SK-N-SH (cell line): Measurements from ENCODE around the gene SLC25A30. TPM values are rescaled to one million over a fixed set of nuclear protein-coding genes. Genes with fewer than 3 reads are reported as not detected.

Source experiments
- CTCF ChIA-PET: fragments of 300-600, 350-600 bp; formaldehyde crosslinking; extraction: SDS; loops from one replicate; lab custom pipeline; 2021; lab: Yijun Ruan, JAX
- POLR2A ChIA-PET: fragments of 350-600 bp; sonication (Branson Sonifier 250); formaldehyde crosslinking; extraction: SDS; loops from one replicate; lab custom pipeline; 2020; ENCODE audit warnings: antibody characterized with exemption, inconsistent platforms; lab: Yijun Ruan, JAX
- DNase-seq: peaks from one replicate; pipeline ENCODE4 v3.0.0; 2012
- H2AFZ ChIP-seq: fragments of 200-600 bp; sonication (generic); 2 replicates; pipeline ENCODE4 v1.8.1; 2016; ENCODE audit warnings: antibody characterized with exemption, mild to moderate bottlenecking, low read depth
- H3F3A ChIP-seq: fragments of 200-600 bp; sonication (generic); replicated peaks from 2 replicates; pipeline ENCODE3; 2016; ENCODE audit warnings: antibody characterized with exemption, mild to moderate bottlenecking; ENCODE audit not compliant: insufficient read depth
- H3K27ac ChIP-seq, 2 experiments: fragments of 200-500 bp in 1 of 2; fragments of 200-600 bp in 1 of 2; sonication (Bioruptor generic) in 1 of 2; sonication (generic), shearing (Covaris generic) in 1 of 2; 2 replicates each; pipeline versions ENCODE4 v1.5.1 to v1.6.1; 2014 to 2016; ENCODE audit warnings: low read depth in 2 of 2, inconsistent platforms in 1 of 2, low read length in 1 of 2, mild to moderate bottlenecking in 1 of 2, mixed read lengths in 1 of 2
- H3K27me3 ChIP-seq: fragments of 200-600 bp; sonication (generic), shearing (Covaris generic); 2 replicates; pipeline ENCODE4 v1.6.1; 2016; ENCODE audit warnings: mixed run types; ENCODE audit not compliant: insufficient read depth
- H3K36me3 ChIP-seq, 2 experiments: fragments of 200-500 bp in 1 of 2; fragments of 200-600 bp in 1 of 2; sonication (Bioruptor generic) in 1 of 2; sonication (generic) in 1 of 2; replicated peaks in 1 of 2; 2 replicates each; pipeline versions ENCODE3 to v1.5.1; 2014 to 2016; ENCODE audit warnings: low read length in 1 of 2, mild to moderate bottlenecking in 1 of 2; ENCODE audit not compliant: insufficient read depth in 2 of 2, control insufficient read depth in 1 of 2
- H3K4me1 ChIP-seq, 2 experiments: fragments of 200-500 bp in 1 of 2; fragments of 200-600 bp in 1 of 2; sonication (Bioruptor generic) in 1 of 2; sonication (generic), shearing (Covaris generic) in 1 of 2; 2 replicates each; pipeline versions ENCODE4 v1.5.1 to v1.6.1; 2014 to 2016; ENCODE audit warnings: low read depth in 1 of 2, low read length in 1 of 2, mixed run types in 1 of 2; ENCODE audit not compliant: insufficient read depth in 2 of 2, control insufficient read depth in 1 of 2
- H3K4me2 ChIP-seq: fragments of 200-600 bp; sonication (generic), shearing (Covaris generic); 2 replicates; pipeline ENCODE4 v1.6.1; 2017; ENCODE audit warnings: mixed run types
- H3K4me3 ChIP-seq, 2 experiments: fragments of 200-500 bp in 1 of 2; fragments of 200-600 bp in 1 of 2; sonication (Bioruptor generic) in 1 of 2; sonication (generic), shearing (Covaris generic) in 1 of 2; 2 replicates each; pipeline versions ENCODE4 v1.5.1 to v1.8.1; 2014 to 2016; ENCODE audit warnings: low read depth in 2 of 2, inconsistent platforms in 1 of 2, low read length in 1 of 2, mild to moderate bottlenecking in 1 of 2, mixed read lengths in 1 of 2, moderate library complexity in 1 of 2
- H3K79me2 ChIP-seq: fragments of 200-600 bp; sonication (generic); 2 replicates; pipeline ENCODE4 v1.8.1; 2017; ENCODE audit warnings: mild to moderate bottlenecking; ENCODE audit not compliant: insufficient read depth
- H3K9ac ChIP-seq: fragments of 200-600 bp; sonication (generic); 2 replicates; pipeline ENCODE4 v1.6.1; 2017; ENCODE audit warnings: mixed run types
- H3K9me2 ChIP-seq: fragments of 200-600 bp; sonication (generic); 2 replicates; pipeline ENCODE4 v1.6.1; 2017; ENCODE audit warnings: mixed run types
- H3K9me3 ChIP-seq: fragments of 200-600 bp; sonication (generic); 2 replicates; pipeline ENCODE4 v1.6.1; 2017; ENCODE audit warnings: mixed run types, mild to moderate bottlenecking, moderate library complexity
- H4K20me1 ChIP-seq: fragments of 200-600 bp; sonication (generic); 2 replicates; pipeline ENCODE4 v1.6.1; 2017; ENCODE audit warnings: mild to moderate bottlenecking, mixed run types; ENCODE audit not compliant: insufficient read depth
- CHD2 ChIP-seq: fragments of 150-350 bp; IDR thresholded peaks from 2 replicates; pipeline ENCODE4 v1.6.1; 2018; ENCODE audit warnings: low read length; ENCODE audit not compliant: partially characterized antibody
- CTCF ChIP-seq: fragments of 200-600 bp; sonication (generic); IDR thresholded peaks from 2 replicates; pipeline ENCODE4 v1.6.1; 2017; ENCODE audit warnings: antibody characterized with exemption, mild to moderate bottlenecking, moderate library complexity
- ELF1 ChIP-seq: IDR thresholded peaks from 2 replicates; pipeline ENCODE4 v1.4.0; 2012
- EP300 ChIP-seq, 2 experiments: IDR thresholded peaks; 2 replicates each; pipeline versions ENCODE4 v1.4.0 to v1.6.1; 2012; ENCODE audit warnings: borderline replicate concordance in 1 of 2, low read depth in 1 of 2, low read length in 1 of 2
- FOXM1 ChIP-seq: IDR thresholded peaks from 2 replicates; pipeline ENCODE4 v1.4.0; 2012; ENCODE audit warnings: low read depth, mild to moderate bottlenecking
- GABPA ChIP-seq: IDR thresholded peaks from 2 replicates; pipeline ENCODE4 v1.4.0; 2012; ENCODE audit warnings: low read depth, mild to moderate bottlenecking
- MAX ChIP-seq: IDR thresholded peaks from 2 replicates; pipeline ENCODE4 v1.4.0; 2012; ENCODE audit warnings: low read depth
- MEF2A ChIP-seq: IDR thresholded peaks from 2 replicates; pipeline ENCODE4 v1.4.0; 2012; ENCODE audit warnings: low read depth, borderline replicate concordance
- MXI1 ChIP-seq: IDR thresholded peaks from 2 replicates; pipeline ENCODE4 v1.6.1; 2012; ENCODE audit warnings: mild to moderate bottlenecking, low read depth, low read length, improper control_type of control experiment
- NRF1 ChIP-seq: IDR thresholded peaks from 2 replicates; pipeline ENCODE4 v1.6.1; 2012; ENCODE audit warnings: low read depth, mild to moderate bottlenecking, low read length
- PBX3 ChIP-seq: IDR thresholded peaks from 2 replicates; pipeline ENCODE4; 2012
- RAD21 ChIP-seq: IDR thresholded peaks from 2 replicates; pipeline ENCODE4 v1.6.1; 2012; ENCODE audit warnings: mild to moderate bottlenecking, low read length
- RFX5 ChIP-seq: IDR thresholded peaks from 2 replicates; pipeline ENCODE4 v1.6.1; 2012; ENCODE audit warnings: mild to moderate bottlenecking, improper control_type of control experiment, low read length
- SIN3A ChIP-seq: IDR thresholded peaks from 2 replicates; pipeline ENCODE4 v1.6.1; 2012; ENCODE audit warnings: low read depth, mild to moderate bottlenecking, low read length, moderate library complexity, borderline replicate concordance
- TAF1 ChIP-seq: IDR thresholded peaks from 2 replicates; pipeline ENCODE4 v1.6.1; 2012; ENCODE audit warnings: low read depth, mild to moderate bottlenecking, low read length, moderate library complexity, borderline replicate concordance
- USF1 ChIP-seq: IDR thresholded peaks from 2 replicates; pipeline ENCODE4 v1.4.0; 2012; ENCODE audit warnings: low read depth, borderline replicate concordance
- YY1 ChIP-seq: IDR thresholded peaks from 2 replicates; pipeline ENCODE4 v1.4.0; 2012; ENCODE audit warnings: low read depth, mild to moderate bottlenecking
- WGBS: methylation state at CpG from one replicate; pipeline ENCODE4 v1.1.6; 2017; ENCODE audit warnings: low lambda C conversion rate; 5-methylcytosine and 5-hydroxymethylcytosine counted together
- polyA plus RNA-seq, 3 experiments: library from polyadenylated mRNA; depleted of rRNA; stranded (reverse); fragments of >200 nt; gene quantifications; 2 replicates each; pipeline ENCODE4 v1.2.3, GENCODE V29; 2012

The SLC25A30 gene
- polyA plus RNA-seq, 1 of the 3 experiments (the other 2 are of a cell fraction), result 9.6 TPM

- CTCF ChIA-PET, result interaction anchor here (1.2 to 1.3 kb wide), 2 partner anchors 21 to 31 kb away, joined by 4 read pairs; no protein-coding TSS in a partner anchor
- DNase-seq, result no peak
- Histone ChIP-seq H3F3A (peaks cover 3% of the 10 kb centered on the region), H2AFZ (no peak overlapping the region), H3K4me2 (no peak overlapping the region), H3K4me3 (no peak overlapping the region), H3K9ac (no peak overlapping the region), H3K79me2 (no peaks in the 10 kb centered on the region; the same call in 1 of the 2 replicates), H3K27me3 (no peaks in the 10 kb centered on the region), H3K9me3 (peaks cover 5% of the 10 kb centered on the region; the same call in 1 of the 2 replicates), H4K20me1 (no peaks in the 10 kb centered on the region), H3K9me2 (no peaks in the 10 kb centered on the region)
- 100% methylated on average over 1 of the region's 2 CpGs for WGBS
- TF ChIP-seq MEF2A (no peak), FOXM1 (no peak), RAD21 (no peak), PBX3 (no peak), YY1 (no peak), TAF1 (no peak), RFX5 (no peak), EP300 (IDR thresholded peaks at IDR 0.05; ENCODE audit: borderline replicate concordance in 1 of 2, low read depth in 1 of 2, low read length in 1 of 2) (no peak), NRF1 (no peak), MAX (no peak), ELF1 (no peak), SIN3A (no peak), GABPA (no peak), CHD2 (no peak), USF1 (no peak), CTCF (no peak), MXI1 (no peak)
- TF ChIP-seq, all 33 proteins: peak for 0
- Histone ChIP-seq H3K36me3 (peaks cover 0 to 5% of the 10 kb centered on the region in 2 experiments), H3K27ac (no peak overlapping the region), H3K4me1 (peaks cover 0 to 11% of the 10 kb centered on the region in 2 experiments; a peak in 1 of 4 replicates)
- POLR2A ChIA-PET, result no interaction called here
Measured at GRCh38 chr13:45362939-45363338, 55.2 kb downstream of the SLC25A30 start.
